ENCODE results near the gene MLPH.

GRCh38 chr2:237568121-237568660 lies 81.1 kb downstream of the MLPH start:
- no peak for TF ChIP-seq CTCF (conservative IDR thresholded peaks at IDR 0.05; ENCODE audit: low read length)
- TF ChIP-seq EZH2phosphoT487 (IDR thresholded peaks at IDR 0.05; ENCODE audit: borderline replicate concordance) = no peak
